MM.1S (cell line): ENCODE results near the gene SERTAD2.

Experiments used
- DNase-seq: peaks from one replicate; pipeline ENCODE4 v3.0.0-alpha.2; 2015
- H2AFZ ChIP-seq: fragments of 300-600 bp; sonication (generic); 2 replicates; pipeline ENCODE4 v1.6.0; 2016; ENCODE audit warnings: antibody characterized with exemption, low read length
- H3F3A ChIP-seq: fragments of 300-600 bp; sonication (generic); 2 replicates; pipeline ENCODE4 v1.6.1; 2016; ENCODE audit warnings: mild to moderate bottlenecking, antibody characterized with exemption, low read length, moderate library complexity, mixed read lengths; ENCODE audit not compliant: insufficient read depth
- H3K27ac ChIP-seq: fragments of 300-600 bp; sonication (generic); 2 replicates; pipeline ENCODE4 v1.5.1; 2016; ENCODE audit warnings: mild to moderate bottlenecking, low read length
- H3K27me3 ChIP-seq: fragments of 300-600 bp; sonication (generic); replicated peaks from 2 replicates; pipeline ENCODE4 v1.6.0; 2016; ENCODE audit warnings: low read length; ENCODE audit not compliant: insufficient read depth
- H3K36me3 ChIP-seq: fragments of 300-600 bp; sonication (generic); replicated peaks from 2 replicates; pipeline ENCODE4 v1.6.1; 2016; ENCODE audit warnings: mild to moderate bottlenecking, low read length, mixed read lengths; ENCODE audit not compliant: insufficient read depth
- H3K4me1 ChIP-seq: fragments of 300-600 bp; sonication (generic); 2 replicates; pipeline ENCODE4 v1.6.1; 2016; ENCODE audit warnings: low read length, mixed read lengths
- H3K4me2 ChIP-seq: fragments of 300-600 bp; sonication (generic); 2 replicates; pipeline ENCODE4 v1.6.0; 2016; ENCODE audit warnings: low read depth, low read length
- H3K4me3 ChIP-seq: fragments of 300-600 bp; sonication (generic); 2 replicates; pipeline ENCODE4 v1.5.1; 2016; ENCODE audit warnings: low read length, mixed read lengths
- H3K79me2 ChIP-seq: fragments of 300-600 bp; sonication (generic); 2 replicates; pipeline ENCODE4 v1.6.1; 2016; ENCODE audit warnings: mixed run types, low read length, mixed read lengths
- H3K9ac ChIP-seq: fragments of 300-600 bp; sonication (generic); 2 replicates; pipeline ENCODE4 v1.6.1; 2016; ENCODE audit warnings: low read length, mixed read lengths
- H3K9me2 ChIP-seq: fragments of 300-600 bp; sonication (generic); replicated peaks from 2 replicates; pipeline ENCODE4 v1.6.1; 2016; ENCODE audit warnings: mild to moderate bottlenecking, low read length, mixed read lengths; ENCODE audit not compliant: insufficient read depth
- H3K9me3 ChIP-seq: fragments of 300-600 bp; sonication (generic); replicated peaks from 2 replicates; pipeline ENCODE4 v1.6.1; 2016; ENCODE audit warnings: mild to moderate bottlenecking, low read length, mixed read lengths; ENCODE audit not compliant: insufficient read depth
- H4K20me1 ChIP-seq: fragments of 300-600 bp; sonication (generic); 2 replicates; pipeline ENCODE4 v1.6.1; 2016; ENCODE audit warnings: mild to moderate bottlenecking, low read length, moderate library complexity, mixed read lengths; ENCODE audit not compliant: insufficient read depth
- CTCF ChIP-seq: fragments of 300-600 bp; sonication (generic); IDR thresholded peaks from 2 replicates; pipeline ENCODE4 v1.5.1; 2016; ENCODE audit warnings: antibody characterized with exemption, low read length, mixed read lengths
- EZH2 ChIP-seq: fragments of 300-600 bp; sonication (generic); optimal IDR thresholded peaks from 2 replicates; pipeline ENCODE3; 2017; ENCODE audit warnings: low read depth, mild to moderate bottlenecking, antibody characterized with exemption, low read length, mixed read lengths
- EZH2phosphoT487 ChIP-seq: fragments of 300-600 bp; sonication (generic); IDR thresholded peaks from 2 replicates; pipeline ENCODE4 v1.6.1; 2018; ENCODE audit warnings: antibody characterized with exemption, low read length

Gene SERTAD2

GRCh38 chr2:64681479-64681967 is 27.8 kb upstream of the SERTAD2 start:
- Histone ChIP-seq H3K36me3 (no peaks in the 10 kb centered on the region), H3K4me3 (no peak overlapping the region), H3K9me3 (no peaks in the 10 kb centered on the region), H3K27me3 (no peaks in the 10 kb centered on the region), H3K9ac (no peak overlapping the region), H3K9me2 (no peaks in the 10 kb centered on the region), H3K79me2 (no peaks in the 10 kb centered on the region), H2AFZ (no peak overlapping the region), H3K4me2 (no peak overlapping the region), H3F3A (no peaks in the 10 kb centered on the region), H3K27ac (no peak overlapping the region), H4K20me1 (no peaks in the 10 kb centered on the region), H3K4me1 (0 out of 2 replicates have a peak, but pooled peaks cover 5% of the 10 kb centered on the region)
- DNase-seq = no peak
- TF ChIP-seq CTCF (no peak), EZH2 (no peak), EZH2phosphoT487 (no peak)

- Histone ChIP-seq H3K27ac (no peak overlapping the region), H3K4me1 (0 out of 2 replicates have a peak, but pooled peaks cover 5% of the 10 kb centered on the region), H3K4me2 (no peak overlapping the region), H3K4me3 (no peak overlapping the region), H3F3A (no peaks in the 10 kb centered on the region), H3K36me3 (no peaks in the 10 kb centered on the region), H3K9me3 (no peaks in the 10 kb centered on the region), H4K20me1 (no peaks in the 10 kb centered on the region), H3K79me2 (no peaks in the 10 kb centered on the region), H3K9ac (no peak overlapping the region), H2AFZ (no peak overlapping the region), H3K9me2 (no peaks in the 10 kb centered on the region), H3K27me3 (no peaks in the 10 kb centered on the region)
- DNase-seq = no peak
- TF ChIP-seq EZH2 = no peak
- no peak for TF ChIP-seq EZH2phosphoT487
- TF ChIP-seq CTCF = no peak
Measured at GRCh38 chr2:64679673-64680425, 26.1 kb upstream of the SERTAD2 start.

- H3K4me2 ChIP-seq = no peak overlapping the region
- H3K9me3 ChIP-seq = no peaks in the 10 kb centered on the region
- H3K9ac ChIP-seq = no peak overlapping the region
- H3K9me2 ChIP-seq = no peaks in the 10 kb centered on the region
- no peaks in the 10 kb centered on the region for H3K79me2 ChIP-seq
- H3F3A ChIP-seq = no peaks in the 10 kb centered on the region
- H2AFZ ChIP-seq = no peak overlapping the region
- no peak overlapping the region for H3K4me3 ChIP-seq
- no peak overlapping the region for H3K27ac ChIP-seq
- no peaks in the 10 kb centered on the region for H3K36me3 ChIP-seq
- no peaks in the 10 kb centered on the region for H3K27me3 ChIP-seq
- no peaks in the 10 kb centered on the region for H4K20me1 ChIP-seq
- DNase-seq = no peak
- H3K4me1 ChIP-seq = 0 out of 2 replicates have a peak, but pooled peaks cover 5% of the 10 kb centered on the region
- no peak for TF ChIP-seq EZH2phosphoT487
- TF ChIP-seq EZH2 = no peak
- no peak for TF ChIP-seq CTCF
Measured at GRCh38 chr2:64678771-64679590, 25.3 kb upstream of the SERTAD2 start.
